HG03039 (cell line): ENCODE measurements around the gene SORL1-AS1.

ENCODE experiments used
- ATAC-seq: cut with Tn5 transposase; IDR thresholded peaks from one replicate; pipeline ENCODE4 v1.9.1; 2021; ENCODE audit warnings: mild to moderate bottlenecking, moderate library complexity; ENCODE audit not compliant: unreplicated experiment

SORL1-AS1 gene

DNA sequence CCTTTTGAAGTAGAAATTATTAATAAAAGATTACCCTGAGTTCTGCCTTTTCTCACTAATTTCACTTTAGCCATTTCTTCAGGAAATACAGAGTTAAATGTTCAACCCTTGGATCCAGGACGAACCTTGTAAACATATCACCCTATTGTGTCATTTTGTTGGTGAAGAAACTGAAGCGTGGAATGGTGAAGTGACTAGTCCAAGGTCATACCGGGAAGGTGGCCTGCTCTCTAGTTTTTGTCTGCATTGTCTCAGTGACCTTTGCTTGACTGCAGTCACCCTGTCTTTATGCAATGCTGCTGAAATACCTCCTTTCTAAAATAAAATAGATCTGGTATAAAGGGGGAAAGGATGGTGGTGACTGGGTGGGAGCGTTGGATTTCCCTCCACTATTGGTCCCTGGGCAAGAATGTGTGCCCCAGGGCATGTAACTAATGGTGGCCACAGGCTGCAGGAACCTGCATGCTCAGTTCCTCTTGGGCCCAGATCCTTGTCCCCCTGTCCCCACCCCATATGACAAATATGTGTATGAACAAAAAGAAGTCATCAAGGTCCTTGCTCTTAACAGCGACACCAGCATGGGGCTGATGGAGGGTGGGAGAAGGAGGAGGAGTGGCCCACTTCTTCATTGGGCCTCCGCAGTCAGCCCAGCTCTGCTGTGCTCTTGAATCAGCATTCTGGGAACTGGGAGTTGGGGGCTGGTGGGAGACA, 977 bp upstream of the SORL1-AS1 start:
- ATAC-seq = no peak

DNA sequence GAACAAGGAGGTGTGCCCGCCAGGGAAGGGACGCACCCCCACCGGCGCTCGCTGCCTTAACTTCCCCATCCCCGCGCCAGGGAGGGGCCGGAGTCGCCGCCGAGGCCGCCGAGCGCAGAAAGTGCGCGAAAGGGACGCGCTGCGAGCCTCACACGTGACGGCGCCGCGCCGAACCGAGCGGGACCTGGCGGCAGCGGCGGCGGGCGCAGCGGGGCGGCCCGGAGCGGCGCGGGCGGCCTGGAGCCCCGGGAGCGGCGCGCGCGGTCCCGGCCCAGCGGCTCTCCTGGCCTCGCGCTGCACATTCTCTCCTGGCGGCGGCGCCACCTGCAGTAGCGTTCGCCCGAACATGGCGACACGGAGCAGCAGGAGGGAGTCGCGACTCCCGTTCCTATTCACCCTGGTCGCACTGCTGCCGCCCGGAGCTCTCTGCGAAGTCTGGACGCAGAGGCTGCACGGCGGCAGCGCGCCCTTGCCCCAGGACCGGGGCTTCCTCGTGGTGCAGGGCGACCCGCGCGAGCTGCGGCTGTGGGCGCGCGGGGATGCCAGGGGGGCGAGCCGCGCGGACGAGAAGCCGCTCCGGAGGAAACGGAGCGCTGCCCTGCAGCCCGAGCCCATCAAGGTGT, 670 bp downstream of the SORL1-AS1 start, which contains the start of gene SORL1:
Gene SORL1, plus strand, starts transcription at position 329 of the 623 bp plus-strand sequence. Its CDS starts 18 bp downstream, at position 347.
- ATAC-seq = peak; percentile 44

DNA sequence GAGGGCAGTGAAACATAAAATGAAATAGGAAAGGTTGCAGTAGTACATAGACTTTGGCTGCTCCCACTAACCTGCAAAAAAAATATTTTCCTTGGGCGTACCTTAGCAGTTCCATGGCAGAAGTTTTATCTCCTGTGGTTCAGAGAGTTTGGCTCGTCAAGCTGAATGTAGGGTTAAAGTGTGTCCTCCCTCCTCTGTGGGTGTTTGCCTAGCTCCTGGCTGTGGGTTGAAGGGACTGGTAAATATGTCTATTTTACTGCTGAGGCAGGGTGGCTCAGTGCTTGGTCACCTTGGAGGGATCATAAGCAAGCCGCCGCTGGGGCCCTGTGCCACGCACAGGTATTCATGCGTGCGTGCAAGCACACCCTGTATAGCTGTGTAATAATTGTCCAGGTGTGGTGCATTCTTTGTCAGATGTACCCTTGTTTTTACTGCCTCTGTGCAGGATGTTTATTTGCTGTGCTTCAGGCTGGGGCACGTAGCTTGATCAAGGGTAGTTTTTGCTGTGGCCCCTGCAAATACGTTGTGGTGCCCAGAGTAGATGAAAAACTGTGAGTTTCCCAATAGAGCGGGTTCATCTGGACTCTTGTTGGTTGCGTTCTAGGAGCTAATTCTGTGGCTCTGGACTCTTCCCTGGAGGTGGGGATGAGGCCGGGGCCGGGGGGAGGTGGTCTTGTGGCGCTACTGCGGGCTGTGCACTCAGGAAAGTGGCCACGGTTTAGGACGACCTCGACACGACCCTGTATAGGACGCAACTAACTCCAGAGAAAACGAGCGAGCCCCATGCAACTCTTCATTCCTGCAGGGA, 1.4 kb downstream of the SORL1-AS1 start:
- ATAC-seq = no peak

DNA sequence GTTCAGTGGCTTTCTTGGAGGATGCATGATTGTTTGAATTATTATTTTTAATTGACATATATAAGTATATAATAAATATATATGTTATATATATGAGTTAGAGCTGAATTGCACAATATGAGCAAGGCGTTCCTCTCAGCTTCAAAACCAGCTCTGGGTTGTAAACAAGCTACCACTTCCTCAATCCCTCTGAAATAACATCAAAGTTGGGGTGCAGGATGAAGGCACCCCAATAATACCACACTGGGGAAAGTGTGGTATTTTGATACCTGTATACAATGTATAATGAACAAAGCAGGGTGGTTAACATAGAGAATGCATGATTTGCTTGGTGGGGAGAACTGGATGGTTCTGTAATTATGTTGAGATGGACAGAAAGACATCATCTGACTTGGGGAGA, 2.4 kb downstream of the SORL1-AS1 start:
- ATAC-seq = no peak

DNA sequence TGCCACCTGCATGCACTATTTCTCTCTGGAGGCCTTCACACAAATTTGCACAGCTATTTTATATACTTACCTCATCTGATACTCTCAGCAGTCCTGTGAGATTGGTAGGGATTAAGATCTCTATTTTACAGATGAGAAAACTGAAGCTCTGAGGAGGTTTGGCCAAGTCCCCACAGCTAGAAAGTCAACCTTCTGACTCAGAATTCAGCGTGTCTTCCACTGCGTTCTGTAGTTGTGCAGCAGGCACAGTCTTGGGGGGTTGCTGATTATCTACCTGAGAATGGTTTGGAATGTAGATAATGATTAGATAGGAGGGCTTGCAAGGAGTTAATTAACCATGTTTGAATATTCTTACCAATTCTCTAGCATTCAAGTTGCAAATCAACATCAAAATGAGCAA, 3.1 kb downstream of the SORL1-AS1 start:
- ATAC-seq = no peak

DNA sequence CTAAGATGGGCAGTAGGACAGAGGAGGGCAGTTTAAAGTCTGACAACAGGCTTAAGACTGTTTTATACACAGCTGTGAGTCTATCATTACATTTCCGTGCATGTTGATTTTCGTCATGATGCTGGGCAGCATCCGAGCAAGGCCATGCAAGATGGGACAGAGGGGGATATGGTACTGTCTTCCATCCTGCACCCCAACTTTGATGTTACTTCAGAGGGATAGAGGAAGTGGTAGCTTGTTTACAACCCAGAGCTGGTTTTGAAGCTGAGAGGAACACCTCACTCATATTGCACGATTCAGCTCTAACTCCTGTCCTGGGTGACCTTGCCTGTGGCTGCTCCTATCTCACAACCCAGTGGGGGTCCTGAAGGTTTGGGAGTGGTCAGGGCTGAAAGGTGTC, 3.6 kb downstream of the SORL1-AS1 start:
- ATAC-seq = no peak

DNA sequence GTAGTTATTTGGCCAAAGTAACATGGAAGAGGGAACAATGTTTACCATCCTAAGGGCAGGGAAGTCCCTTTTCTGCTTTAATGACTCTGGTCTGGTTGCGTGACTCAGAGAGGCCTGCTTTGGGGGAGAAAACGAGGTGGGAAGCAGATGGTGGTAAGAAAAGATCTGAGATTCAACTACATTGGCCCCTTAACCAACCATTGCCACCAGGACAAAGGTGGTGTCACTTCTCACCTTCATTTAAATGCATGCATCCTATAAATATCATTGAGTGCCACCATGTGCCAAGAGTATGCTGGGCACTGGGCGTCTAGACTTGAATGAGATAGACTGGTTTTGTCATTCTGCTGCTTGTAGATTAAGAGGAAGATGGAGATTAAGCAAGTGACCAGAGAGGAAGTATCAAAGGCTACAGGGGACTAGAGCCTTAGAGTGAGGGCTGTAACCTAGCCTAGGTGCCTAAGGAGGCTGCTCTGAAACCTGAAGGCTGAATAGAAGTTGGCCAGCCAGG, 4.3 kb downstream of the SORL1-AS1 start:
- no peak for ATAC-seq

DNA sequence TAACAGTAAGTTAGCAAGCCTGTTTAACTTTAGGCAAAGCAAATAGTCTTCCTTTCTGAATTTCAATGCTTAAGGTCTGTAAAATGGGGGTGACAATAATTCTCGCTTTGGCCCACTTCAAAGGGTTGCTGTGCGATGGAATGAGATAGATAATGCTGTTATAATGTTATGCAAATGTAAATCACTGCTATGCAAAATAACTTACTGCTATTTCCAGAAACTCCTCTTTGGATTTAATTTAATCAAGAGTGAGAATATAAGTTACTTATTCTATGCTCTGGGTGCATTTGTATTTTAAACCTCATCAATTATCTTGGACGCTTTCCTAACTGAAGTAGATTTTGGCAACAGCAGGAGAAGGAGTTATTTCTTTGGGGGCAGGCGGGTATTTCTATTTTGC, 4.8 kb downstream of the SORL1-AS1 start:
- no peak for ATAC-seq

DNA sequence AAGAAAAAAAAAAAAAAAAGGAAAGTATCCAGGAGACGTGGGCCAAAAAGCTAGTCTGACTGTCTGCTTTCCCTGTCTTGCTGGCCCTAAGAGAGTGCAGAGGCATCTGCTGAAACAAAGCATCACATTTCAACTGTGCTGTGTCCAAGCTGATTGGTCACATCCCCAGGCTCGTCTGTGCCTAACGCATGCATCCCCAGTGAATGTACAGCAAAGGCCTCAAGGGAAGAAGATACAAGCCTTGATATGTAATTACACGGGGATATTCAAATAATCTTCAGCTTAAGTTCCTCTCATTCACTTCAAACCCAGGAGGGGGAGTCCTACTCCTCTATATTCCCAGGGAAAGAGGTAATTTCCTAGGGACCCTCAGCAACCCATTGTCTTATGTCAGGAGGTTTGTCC, 6.0 kb downstream of the SORL1-AS1 start:
- ATAC-seq = no peak

DNA sequence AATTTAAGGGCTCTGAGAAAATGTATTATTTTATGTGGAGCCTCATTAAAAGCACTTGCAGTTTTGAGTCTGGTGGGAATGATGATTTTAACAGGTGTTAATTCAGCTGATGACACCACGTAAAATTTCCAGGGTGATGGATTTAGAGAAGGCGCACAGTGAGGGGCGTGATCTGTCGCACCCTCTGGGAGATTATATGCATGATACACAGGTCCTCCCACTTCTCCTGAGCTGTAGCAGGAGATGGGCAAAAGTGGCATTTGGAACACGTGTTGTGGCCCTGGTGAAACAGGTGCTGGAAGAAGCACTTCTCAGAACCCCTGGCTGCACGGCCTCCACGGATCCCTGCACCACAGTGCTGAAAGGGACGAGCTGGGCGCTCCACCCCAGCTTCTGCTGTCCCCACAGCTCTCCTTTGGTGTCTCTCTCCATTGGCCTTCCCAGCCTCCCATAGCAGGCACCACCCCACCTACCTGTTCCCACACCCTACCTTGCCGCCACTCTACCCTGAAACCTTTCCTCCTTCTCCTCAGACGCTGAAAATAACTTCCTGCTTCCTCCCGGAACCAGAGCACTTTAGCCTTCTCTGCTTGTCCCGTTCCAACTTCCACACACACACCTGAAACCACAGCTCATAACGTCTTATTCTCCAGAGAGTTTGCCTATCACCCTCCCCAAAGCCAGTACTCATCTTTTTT, 7.5 kb downstream of the SORL1-AS1 start:
- ATAC-seq = no peak

DNA sequence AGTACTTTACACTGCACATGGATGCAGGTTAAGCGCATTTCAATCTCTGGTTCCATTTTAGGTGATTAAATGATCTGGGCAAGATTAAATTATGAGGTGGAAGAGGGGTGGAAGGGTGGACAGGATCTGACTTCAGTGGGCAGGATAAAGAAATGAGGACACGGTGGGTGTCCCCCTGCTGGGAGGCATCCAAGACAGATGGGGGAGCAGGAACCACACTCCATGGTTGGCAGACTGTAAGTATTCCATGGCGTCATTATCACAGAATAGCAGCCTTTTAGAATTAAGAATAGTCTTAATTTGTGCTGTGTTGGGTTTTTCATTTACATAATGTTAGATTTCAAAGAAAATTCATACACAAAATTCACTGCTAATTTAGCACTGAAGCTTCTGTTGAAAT, 8.2 kb downstream of the SORL1-AS1 start:
- ATAC-seq = no peak

DNA sequence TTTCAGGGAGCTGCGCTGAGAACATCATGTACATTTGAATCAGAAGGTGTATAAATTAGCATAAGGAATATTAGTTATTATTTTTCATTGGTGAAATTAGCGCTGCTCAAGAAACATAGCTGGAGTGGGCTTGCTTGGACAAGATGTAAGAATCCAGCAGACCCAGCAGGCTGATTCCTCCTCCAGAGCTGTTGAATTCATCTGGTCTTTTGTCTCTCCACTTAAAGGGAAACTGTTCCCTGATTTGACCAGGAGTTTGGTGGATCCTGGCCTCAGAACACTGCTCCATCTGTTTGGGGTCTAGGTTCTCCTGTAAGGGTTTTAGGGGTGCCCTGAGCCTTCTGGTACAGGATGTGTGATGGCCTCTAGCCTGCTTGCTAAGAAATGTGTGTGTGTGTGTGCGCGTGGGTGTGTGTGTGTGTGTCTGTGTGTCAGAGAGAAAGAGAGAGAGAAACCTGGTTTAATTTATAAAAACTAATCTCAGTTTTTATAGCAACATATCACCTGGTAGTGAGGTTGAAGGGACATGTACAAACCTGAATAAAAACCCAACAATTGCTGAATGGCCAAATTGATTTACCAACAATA, 9.0 kb downstream of the SORL1-AS1 start:
- ATAC-seq = no peak

DNA sequence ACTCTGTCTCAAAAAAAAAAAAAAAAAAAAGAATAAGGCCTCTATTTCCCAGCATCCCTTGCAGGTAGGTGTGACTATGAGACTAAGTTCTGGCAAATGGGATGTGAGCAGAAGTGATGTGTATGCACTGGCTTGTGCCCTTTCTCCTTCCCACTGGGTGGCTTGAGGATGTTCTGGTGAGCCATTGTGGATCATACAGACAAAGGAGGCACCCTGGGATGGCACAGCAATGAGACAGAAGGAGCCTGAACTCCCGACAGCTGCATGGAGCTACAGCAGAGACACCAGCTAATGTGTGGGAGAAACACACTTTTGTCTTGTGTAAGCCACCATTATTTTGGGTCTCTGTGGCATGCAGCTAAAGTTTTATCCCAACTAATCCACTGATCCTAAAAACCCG, 11.2 kb downstream of the SORL1-AS1 start:
- ATAC-seq = no peak

DNA sequence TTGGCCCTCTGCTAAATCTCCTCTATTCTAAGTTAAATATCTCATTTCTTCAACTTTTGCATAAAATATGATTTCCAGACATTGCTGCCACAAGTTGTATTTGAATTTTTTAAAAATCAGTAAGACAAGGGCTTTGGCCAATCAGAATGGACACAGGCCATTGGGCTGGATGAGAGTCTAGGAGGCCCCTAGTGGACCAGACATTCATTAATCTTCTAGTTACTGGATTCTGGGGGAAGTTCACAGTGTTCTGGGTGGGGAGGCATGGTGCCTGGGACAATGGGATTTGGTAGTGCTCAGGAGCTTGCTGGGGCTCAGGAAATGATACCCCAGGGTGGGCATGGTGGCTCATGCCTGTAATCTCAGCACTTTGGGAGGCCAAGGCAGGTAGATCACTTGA, 13.0 kb downstream of the SORL1-AS1 start:
- ATAC-seq = no peak

DNA sequence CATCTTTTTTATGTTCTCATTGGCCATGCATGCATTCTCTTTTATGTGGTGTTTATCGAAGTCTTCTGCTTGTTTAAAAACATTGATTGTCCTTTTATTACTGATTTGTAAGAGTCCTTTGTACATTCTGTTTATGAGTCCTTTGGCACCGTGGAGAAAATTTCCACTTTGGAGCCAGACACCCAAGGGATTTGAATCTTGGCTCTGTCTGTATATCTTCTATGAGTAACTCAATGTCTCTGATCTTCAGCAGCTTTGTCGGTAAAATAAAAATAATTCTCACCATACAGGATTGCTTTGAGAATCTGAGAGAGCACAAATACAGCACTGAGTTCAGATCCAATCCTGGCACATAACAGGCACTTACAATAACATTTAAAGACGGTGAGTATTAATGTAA, 13.4 kb downstream of the SORL1-AS1 start:
- no peak for ATAC-seq

DNA sequence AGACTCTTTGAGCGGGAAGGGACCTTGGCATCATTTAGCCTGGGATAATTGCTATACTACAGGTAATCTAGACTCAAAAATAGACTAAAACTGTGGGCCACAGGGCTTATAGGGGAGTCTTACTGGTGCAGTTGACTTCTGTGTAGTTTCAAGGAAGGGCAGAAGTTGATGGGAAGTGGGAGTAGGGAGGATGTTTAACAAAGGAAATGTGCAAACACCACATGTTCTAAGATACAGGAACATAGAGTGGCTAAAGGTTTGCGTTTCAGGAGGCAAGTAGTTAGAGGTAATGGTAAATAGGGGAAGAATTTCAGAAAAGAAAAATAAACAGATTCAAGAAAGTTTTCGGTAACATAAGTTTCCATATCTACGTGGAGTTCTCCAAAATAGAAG, 15.1 kb downstream of the SORL1-AS1 start:
- no peak for ATAC-seq

DNA sequence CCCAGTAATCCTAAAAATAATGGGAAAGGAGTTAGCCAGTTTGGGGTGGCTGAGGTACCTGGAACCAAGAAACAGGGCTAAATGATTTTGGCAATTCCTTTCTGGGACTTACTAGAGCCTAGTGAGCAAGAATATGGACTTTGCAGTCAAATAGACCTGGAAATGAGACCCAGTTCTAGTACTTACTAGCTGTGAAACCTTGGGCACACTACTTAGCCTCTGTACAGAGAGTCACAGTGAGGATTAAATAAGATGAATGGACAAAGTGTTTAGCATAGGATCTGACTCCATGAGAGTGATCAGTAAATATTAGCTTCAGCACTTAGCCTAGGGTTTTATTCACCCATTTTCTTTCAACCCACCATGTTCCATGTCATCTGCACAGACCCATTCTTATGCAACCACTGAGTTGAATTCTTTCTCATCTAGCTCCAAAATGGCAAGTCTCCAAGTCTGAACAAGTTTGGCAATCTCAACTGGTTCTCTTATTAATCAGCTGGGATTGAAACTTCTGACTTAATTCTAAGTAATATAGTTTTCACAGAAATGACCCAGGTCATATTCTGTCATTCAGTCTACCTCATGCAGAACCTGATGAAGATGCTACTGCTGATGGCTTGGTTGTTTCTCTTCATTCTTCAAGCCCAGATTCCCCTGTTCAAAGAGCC, 15.6 kb downstream of the SORL1-AS1 start:
- no peak for ATAC-seq

DNA sequence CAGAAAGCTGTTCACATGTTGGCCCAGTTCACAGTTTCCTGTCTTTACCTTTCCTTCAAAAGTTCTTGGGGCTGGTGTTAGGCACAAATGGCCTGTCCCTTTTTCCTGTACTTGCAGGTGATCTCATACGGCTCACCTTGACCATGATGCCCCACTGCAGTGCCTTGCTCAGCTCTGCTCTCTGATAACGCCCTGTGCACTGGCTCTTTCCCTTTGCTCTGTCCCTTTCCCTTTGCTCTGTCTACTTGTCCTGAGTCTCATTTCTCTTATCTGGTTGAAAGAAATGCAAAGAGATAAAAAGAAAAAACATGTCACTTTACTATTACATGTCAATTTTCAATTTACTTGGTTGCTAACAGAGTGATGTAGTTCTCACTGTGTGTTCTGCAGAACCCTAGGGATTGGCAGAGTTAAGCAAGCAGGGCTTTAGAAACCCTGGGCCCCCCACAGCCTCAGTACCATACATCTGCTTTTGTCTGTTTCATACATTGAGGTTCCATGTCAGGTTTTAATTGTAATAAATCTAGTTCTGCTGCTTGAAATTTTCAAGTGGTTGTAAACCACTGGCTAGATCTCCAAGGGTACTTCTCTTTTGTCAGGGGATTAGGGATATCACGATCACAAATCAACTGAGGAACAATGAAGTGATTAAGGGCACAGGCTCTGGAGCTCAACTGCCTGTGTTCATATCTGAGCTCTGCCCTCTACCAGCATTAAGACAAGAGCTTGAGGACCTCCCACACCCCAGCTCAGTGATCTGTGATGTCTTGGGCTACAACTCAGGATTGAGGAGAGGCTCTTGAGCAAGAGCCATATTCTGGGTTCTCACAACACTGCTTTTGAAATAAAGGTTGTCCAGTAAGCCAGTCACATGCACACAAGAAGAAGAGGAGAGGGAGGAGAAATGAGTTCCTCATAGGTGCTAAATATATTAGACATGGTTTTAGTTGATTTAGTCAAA, 16.9 kb downstream of the SORL1-AS1 start:
- no peak for ATAC-seq

DNA sequence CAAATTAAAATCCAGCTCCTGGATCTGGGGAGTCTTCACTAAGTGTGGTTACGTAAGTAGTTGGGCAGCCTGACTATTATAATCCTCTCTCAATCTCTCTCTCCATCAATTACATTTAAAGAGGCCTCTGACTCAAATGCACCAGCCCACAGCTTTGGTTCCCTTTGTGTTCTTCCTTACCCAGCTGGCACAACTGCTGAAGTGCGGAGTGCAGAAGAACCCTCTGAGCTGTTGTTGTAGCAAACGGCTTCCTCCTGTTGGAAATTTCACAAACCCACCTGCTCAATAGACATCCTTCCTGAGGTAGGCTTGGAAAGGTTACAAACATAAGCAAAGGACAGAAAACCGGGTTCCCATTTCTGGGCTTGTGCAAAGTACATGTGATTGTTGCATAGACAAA, 17.6 kb downstream of the SORL1-AS1 start:
- no peak for ATAC-seq
